Osteoblast (primary cell): ENCODE data around the gene AKT1S1. TPM values are rescaled to one million over a fixed set of nuclear protein-coding genes. Genes with fewer than 3 reads are reported as not detected.

Experiments used
- DNase-seq: peaks from one replicate; pipeline ENCODE4 v3.0.0; 2011; ENCODE audit warnings: low spot score, mixed read lengths; ENCODE audit not compliant: insufficient read length; ENCODE audit errors: missing footprints
- H2AFZ ChIP-seq: 2 replicates; pipeline ENCODE4 v1.6.0; 2011; ENCODE audit warnings: mild to moderate bottlenecking, low read length
- H3K27ac ChIP-seq: 2 replicates; pipeline ENCODE4 v1.5.1; 2011; ENCODE audit warnings: mild to moderate bottlenecking, low read depth, low read length, moderate library complexity
- H3K27me3 ChIP-seq: 2 replicates; pipeline ENCODE4 v1.6.0; 2012; ENCODE audit warnings: mild to moderate bottlenecking, control low read depth, inconsistent platforms, low read length, moderate library complexity; ENCODE audit not compliant: insufficient read depth
- H3K36me3 ChIP-seq: 2 replicates; pipeline ENCODE4 v1.5.1; 2011; ENCODE audit warnings: mild to moderate bottlenecking, low read length, control low read depth, moderate library complexity; ENCODE audit not compliant: insufficient read depth
- H3K4me1 ChIP-seq: 2 replicates; pipeline ENCODE4 v1.5.1; 2011; ENCODE audit warnings: mild to moderate bottlenecking, low read length, control low read depth, moderate library complexity; ENCODE audit not compliant: insufficient read depth
- H3K4me2 ChIP-seq: 2 replicates; pipeline ENCODE4 v1.6.0; 2011; ENCODE audit warnings: mild to moderate bottlenecking, low read length; ENCODE audit not compliant: insufficient read depth
- H3K4me3 ChIP-seq: fragments of 200-600 bp; sonication (generic); 3 replicates; pipeline ENCODE4 v1.5.1; 2012; ENCODE audit warnings: mild to moderate bottlenecking, low read length, inconsistent platforms; ENCODE audit not compliant: insufficient read depth
- H3K79me2 ChIP-seq: 2 replicates; pipeline ENCODE4 v1.6.0; 2012; ENCODE audit warnings: mild to moderate bottlenecking, low read length, control low read depth, inconsistent platforms; ENCODE audit not compliant: insufficient read depth
- H3K9me3 ChIP-seq: 2 replicates; pipeline ENCODE4 v1.5.1; 2011; ENCODE audit warnings: low read depth, low read length, control low read depth
- H4K20me1 ChIP-seq: 2 replicates; pipeline ENCODE4 v1.6.0; 2012; ENCODE audit warnings: mild to moderate bottlenecking, low read length, control low read depth; ENCODE audit not compliant: insufficient read depth
- total RNA-seq: library from RNA; depleted of rRNA; stranded (reverse); fragments of >200 nt; gene quantifications from 2 replicates; pipeline ENCODE4 v1.2.3, GENCODE V29; 2012
- TF ChIP-seq, protein P1 (sequence below): IDR thresholded peaks from 2 replicates; pipeline ENCODE4 v1.5.1; 2011; ENCODE audit warnings: mild to moderate bottlenecking, low read depth, low read length, moderate library complexity; ENCODE audit errors: extremely low read depth

The AKT1S1 gene
- total RNA-seq, 1 donor, result 13.4 TPM

DNA sequence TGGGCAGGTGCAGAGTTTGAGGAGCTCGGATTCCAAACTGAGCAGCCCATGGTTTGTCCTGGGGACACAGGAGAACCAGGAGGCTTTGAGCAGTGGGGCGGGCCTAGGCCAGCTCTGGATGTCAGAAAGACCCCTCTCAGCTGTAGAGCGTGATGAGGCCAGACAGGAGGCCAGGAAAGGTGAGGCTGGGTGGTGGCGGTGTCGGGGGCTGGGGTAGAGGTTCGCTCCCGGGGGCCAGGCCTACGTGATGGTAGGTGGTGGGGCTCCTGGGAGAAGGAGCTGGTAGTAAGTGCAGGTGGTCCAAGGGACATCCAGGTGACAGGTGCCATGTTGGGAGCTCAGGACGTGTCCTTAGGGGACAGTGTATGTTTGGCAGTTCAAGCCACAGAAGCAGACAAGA lies 39.7 kb downstream of the AKT1S1 start:
- Histone ChIP-seq H3K4me1 (peaks cover 5% of the 10 kb centered on the region), H3K9me3 (no peaks in the 10 kb centered on the region), H3K36me3 (peaks cover 54% of the 10 kb centered on the region), H3K27ac (no peak overlapping the region), H3K4me3 (no peak overlapping the region), H3K79me2 (no peaks in the 10 kb centered on the region), H2AFZ (no peak overlapping the region), H4K20me1 (no peaks in the 10 kb centered on the region), H3K4me2 (no peak overlapping the region), H3K27me3 (no peaks in the 10 kb centered on the region)
- no peak for DNase-seq
- TF ChIP-seq, protein P1, sequence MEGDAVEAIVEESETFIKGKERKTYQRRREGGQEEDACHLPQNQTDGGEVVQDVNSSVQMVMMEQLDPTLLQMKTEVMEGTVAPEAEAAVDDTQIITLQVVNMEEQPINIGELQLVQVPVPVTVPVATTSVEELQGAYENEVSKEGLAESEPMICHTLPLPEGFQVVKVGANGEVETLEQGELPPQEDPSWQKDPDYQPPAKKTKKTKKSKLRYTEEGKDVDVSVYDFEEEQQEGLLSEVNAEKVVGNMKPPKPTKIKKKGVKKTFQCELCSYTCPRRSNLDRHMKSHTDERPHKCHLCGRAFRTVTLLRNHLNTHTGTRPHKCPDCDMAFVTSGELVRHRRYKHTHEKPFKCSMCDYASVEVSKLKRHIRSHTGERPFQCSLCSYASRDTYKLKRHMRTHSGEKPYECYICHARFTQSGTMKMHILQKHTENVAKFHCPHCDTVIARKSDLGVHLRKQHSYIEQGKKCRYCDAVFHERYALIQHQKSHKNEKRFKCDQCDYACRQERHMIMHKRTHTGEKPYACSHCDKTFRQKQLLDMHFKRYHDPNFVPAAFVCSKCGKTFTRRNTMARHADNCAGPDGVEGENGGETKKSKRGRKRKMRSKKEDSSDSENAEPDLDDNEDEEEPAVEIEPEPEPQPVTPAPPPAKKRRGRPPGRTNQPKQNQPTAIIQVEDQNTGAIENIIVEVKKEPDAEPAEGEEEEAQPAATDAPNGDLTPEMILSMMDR, result no peak

DNA sequence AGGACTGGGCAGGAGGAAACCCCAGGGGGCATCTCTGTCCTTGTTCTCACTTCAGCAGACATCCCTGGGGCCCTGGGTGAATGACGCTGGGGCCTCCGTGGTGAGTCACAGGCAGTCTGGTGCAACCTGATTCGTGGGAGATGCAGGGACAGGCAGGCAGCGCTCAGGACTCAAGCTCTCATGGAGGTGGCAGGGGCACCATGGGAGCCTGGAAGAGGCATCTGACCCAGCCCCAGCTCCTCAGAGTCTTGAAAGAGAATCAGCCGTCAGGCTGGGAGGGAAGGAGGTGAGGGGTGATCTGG lies 40.2 kb downstream of the AKT1S1 start:
- peaks cover 9% of the 10 kb centered on the region for H3K4me1 ChIP-seq
- peaks cover 57% of the 10 kb centered on the region for H3K36me3 ChIP-seq
- TF ChIP-seq, protein P1, result no peak
- no peaks in the 10 kb centered on the region for H3K79me2 ChIP-seq
- no peaks in the 10 kb centered on the region for H3K9me3 ChIP-seq
- no peak overlapping the region for H3K4me3 ChIP-seq
- DNase-seq, result peak; percentile 62
- no peak overlapping the region for H3K27ac ChIP-seq
- H3K4me2 ChIP-seq, result no peak overlapping the region
- no peak overlapping the region for H2AFZ ChIP-seq
- no peaks in the 10 kb centered on the region for H3K27me3 ChIP-seq
- H4K20me1 ChIP-seq, result no peaks in the 10 kb centered on the region

DNA sequence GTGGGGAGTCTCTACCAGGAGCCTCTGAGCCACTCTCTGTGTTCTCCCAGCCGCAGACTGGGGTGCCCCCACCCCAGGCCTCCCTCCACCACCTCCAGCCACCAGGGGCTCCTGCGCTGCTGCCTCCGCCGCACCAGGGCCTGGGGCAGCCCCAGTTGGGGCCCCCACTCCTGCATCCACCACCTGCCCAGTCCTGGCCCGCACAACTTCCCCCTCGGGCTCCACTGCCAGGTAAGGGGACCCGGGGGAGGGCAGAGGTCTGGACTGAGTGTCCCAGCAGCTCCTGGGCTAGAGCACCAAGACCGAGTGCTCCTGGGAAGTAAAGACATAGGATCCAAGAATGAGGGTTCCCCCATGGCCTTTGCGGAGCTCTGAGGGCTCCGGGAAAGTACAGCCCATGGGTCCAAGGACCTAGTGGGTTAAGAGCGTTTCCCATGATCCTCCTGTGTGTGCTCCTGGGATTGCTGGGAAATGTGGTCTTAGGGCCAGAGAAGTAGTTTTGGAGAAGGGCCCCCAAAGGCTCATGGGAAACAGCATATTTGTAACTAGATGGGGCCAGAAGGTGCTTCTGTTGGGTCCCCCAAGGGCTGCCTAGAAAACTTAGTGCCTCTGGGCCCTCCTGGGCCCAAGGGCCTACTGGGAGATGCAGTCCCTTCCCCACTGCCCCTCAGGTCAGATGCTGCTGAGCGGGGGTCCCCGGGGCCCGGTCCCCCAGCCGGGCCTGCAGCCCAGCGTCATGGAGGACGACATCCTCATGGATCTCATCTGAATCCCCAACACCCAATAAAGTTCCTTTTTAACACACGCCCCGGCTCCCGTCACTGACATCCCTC lies 40.8 kb downstream of the AKT1S1 start:
- Histone ChIP-seq H2AFZ (no peak overlapping the region), H3K79me2 (no peaks in the 10 kb centered on the region), H3K9me3 (no peaks in the 10 kb centered on the region), H3K4me3 (no peak overlapping the region), H3K4me1 (peaks cover 10% of the 10 kb centered on the region), H3K27me3 (no peaks in the 10 kb centered on the region), H3K36me3 (peaks cover 60% of the 10 kb centered on the region), H3K27ac (no peak overlapping the region), H3K4me2 (no peak overlapping the region), H4K20me1 (no peaks in the 10 kb centered on the region)
- peak; percentile 76 for DNase-seq
- TF ChIP-seq, protein P1, result no peak

DNA sequence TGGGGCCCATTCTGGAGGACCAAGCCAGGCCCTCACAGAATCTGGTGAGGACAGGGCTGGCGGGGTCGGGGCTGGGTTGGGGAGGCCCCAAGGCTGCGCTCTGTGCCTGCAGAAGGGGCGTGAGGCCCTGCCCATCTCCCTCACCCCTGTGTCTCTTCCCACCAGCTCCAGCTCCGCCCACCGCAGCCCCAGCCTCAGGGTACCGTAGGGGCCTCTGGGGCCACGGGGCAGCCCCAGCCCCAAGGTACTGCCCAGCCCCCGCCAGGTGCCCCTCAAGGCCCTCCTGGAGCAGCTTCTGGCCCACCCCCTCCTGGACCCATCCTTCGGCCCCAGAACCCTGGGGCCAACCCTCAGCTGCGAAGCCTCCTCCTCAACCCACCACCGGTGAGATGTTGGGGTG lies 41.6 kb downstream of the AKT1S1 start:
- Histone ChIP-seq H3K4me3 (no peak overlapping the region), H4K20me1 (no peaks in the 10 kb centered on the region), H2AFZ (no peak overlapping the region), H3K4me1 (peaks cover 10% of the 10 kb centered on the region), H3K79me2 (no peaks in the 10 kb centered on the region), H3K4me2 (no peak overlapping the region), H3K27me3 (no peaks in the 10 kb centered on the region), H3K36me3 (peaks cover 58% of the 10 kb centered on the region), H3K27ac (no peak overlapping the region), H3K9me3 (no peaks in the 10 kb centered on the region)
- TF ChIP-seq, protein P1, result no peak
- peak; percentile 41 for DNase-seq
